Pulmonary artery endothelial cell (primary cell): ENCODE measurements around the gene SDE2. TPM values are rescaled to one million over a fixed set of nuclear protein-coding genes. Genes with fewer than 3 reads are reported as not detected.
A peak's percentile ranks its signal among the peaks of the same experiment; 100 is the strongest.
"Not testable (repeated sequence)": the region's sequence is repeated elsewhere in the genome, so short reads cannot be mapped to it uniquely, and the experiment has no call there.

ENCODE experiments used
- DNase-seq: peaks from one replicate; pipeline ENCODE4 v3.0.0-alpha.2; 2011; ENCODE audit warnings: low read depth, low spot score
- total RNA-seq: library from RNA; depleted of rRNA; stranded (reverse); fragments of >200 nt; gene quantifications from 2 replicates; pipeline ENCODE4 v1.2.3, GENCODE V29; 2014

SDE2 gene
- total RNA-seq, 1 donor from 2014 or later = 27.7 TPM

DNA sequence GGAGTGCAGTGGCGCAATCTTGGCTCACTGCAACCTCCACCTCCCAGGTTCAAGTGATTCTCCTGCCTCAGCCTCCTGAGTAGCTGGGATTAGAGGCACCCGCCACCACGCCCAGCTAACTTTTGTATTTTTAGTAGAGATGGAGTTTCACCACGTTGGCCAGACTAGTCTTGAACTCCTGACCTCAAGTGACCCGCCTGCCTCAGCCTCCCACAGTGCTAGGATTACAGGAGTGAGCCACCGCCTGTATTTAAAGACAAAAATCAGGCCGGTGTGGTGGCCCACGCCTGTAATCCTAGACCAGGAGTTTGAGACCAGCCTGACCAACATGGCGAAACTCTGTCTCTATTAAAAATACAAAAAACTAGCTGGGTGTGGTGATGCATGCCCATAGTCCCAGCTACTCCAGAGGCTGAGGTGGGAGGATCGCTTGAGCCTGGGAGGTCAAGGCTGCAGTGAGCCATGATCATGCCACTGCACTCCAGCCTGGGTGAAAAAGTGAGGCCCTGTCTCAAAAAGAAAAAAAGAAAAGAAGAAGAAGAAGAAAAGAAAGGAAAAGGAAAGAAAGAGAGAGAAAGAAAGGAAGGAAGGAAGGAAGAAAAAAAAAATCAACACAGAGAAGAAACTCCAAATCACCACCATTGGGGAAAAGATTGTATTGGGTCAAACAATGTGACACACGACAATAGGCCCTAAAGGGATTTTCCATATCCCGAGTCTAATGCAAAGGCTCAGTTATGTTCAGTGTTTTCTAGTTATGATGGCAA lies 8.2 kb upstream of the SDE2 start:
- not testable (repeated sequence) for DNase-seq

DNA sequence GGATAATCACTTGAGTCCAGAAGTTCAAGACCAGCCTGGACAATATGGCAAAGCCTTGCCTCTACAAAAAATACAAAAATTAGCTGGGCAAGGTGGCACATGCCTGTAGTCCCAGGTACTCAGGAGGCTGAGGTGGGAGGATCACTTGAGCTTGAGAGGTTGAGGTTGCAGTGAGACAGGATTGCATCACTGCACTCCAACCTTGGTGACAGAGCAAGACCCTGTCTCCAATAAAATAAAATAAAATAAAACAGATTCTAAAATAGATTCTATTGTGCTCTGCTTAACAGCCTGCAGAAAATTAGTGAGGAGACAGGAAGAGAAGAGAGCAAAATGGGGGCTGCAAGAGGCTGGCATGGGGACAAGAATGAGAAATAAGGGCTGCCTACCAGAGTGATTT lies 7.5 kb upstream of the SDE2 start:
- no peak for DNase-seq

DNA sequence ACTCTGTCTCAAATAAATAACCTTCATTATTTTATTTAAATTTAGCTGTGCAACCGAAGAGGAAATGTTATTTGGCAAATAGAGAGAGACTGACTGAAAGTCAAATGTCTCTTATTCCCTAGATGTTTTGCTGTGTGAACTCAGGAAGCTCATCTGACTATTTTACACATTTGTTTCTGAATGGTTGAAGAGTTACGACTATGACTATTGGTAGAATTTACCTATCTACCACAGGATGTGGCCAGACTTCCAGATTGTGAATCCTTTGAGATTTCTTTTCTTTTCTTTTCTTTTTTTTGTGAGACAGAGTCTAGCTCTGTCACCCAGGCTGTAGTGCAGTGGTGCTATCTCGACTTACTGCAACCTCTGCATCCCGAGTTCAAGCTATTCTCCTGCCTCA lies 5.3 kb upstream of the SDE2 start:
- no peak for DNase-seq

DNA sequence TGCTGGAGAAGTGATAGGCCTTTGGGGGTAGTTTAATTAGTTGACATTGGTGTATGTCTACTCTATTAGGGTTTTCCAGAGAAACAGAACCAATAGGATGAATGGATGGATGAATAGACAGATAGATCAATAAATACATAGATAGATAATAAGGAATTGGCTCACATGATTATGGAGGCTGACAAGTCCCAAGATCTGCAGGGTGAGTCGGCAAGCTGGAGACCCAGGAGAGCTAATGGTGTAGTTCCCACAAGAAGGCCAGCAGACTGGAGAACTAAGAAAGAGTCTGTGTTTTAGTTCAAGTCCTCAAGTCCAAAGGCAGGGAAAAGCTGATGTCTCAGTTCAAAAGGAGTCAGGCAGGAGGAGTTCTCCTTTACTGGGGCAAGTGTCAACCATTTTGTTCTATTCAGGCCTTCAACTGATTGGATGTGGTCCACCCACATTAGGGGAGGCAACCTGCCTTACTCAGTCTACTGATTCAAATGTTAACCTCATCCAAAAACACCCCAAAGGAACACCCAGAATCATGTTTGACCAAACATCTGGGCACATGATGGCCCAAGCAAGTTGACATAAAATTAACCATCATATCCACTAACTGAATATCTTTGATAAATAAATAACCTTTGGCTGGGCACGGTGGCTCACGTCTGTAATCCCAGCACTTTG lies 4.5 kb upstream of the SDE2 start:
- DNase-seq = no peak

DNA sequence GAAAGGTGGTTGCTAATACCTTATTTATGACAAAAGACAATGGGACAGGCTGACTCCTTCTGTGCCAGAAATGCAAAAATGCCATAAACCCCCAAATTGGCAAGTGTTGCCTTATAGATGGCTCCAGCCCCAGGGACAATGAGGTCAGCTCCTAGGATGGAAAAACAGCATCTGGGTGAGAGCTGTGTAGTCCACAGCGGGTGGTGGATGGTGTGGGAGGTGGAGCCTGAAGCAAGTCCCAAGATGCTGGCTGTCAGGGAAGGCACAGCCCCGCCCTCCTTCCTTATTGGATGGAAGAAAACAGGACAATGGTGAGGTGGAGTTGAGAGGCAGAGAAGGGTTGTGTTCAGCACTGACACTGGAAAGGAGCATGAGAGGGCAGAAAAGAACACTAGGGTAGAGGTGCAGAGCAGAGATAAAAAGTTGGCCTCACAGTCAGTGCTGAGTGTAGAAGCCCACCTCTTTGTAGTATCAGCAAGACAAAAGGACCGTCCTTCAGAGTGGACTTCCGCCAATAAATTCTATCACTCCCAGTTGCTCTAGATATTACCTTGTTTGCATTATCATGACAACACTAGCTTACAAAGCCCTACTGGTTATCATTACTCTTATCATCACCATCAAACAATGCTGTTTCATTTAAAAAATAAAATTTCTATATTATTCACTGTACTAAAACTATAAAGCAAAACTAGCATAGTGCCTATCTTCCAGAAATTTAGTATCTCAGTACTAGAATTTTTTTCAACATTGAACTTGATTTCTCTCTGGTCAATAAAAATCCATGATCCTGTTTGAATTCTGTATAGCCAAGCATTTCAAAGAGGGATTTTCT lies 3.7 kb upstream of the SDE2 start:
- DNase-seq = peak; percentile 55

DNA sequence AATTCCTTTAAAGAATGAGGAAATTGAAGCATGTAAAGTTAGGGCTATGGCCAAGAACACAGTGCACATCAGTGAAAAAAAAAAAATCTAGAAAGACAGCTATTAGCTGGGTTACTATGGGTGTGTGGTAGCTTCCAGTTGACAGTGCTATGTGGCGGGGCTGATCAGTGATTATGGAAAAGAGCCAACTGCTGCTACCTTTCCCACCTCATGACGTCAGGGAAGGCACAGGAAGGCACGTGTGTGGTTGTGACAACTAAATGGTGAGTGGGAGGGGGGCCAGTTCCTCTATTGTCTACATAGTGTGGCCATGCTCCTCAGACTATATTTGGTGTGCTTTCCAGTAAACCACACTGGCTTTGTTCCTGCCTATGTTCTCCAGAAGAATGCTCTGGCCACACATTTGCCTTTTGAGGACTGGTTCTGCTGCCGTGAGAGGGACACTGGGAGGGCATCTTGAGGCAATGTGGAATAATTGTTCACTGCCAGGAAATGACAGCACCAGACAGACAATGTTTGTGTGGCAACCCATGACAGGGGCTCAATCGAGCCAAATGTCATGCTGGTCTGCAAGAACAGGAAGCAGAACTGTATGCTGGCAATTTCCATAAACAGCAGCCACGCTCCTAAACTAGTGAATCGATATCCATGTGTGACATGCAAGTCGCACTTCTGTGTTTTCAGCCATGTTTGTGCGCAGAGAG lies 3.0 kb upstream of the SDE2 start:
- DNase-seq = peak; percentile 90

DNA sequence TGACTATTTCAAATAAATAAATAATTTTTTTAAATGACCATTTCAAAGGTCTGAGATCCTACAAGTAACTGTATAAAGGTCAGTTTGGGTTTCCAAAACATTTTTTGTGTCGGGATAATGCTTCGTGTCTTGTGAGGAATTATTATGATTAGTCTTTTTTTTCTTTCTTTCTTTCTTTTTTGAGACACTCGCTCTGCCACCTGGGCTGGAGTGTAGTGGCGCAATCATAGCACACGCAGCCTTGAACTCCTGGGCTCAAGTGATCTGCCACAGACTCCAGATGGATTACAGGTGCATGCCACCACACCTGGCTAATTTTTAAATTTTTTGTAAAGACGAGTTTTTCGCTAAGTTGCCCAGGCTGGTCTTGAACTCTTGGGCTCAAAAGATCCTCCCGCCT lies 1.9 kb upstream of the SDE2 start:
- no peak for DNase-seq

DNA sequence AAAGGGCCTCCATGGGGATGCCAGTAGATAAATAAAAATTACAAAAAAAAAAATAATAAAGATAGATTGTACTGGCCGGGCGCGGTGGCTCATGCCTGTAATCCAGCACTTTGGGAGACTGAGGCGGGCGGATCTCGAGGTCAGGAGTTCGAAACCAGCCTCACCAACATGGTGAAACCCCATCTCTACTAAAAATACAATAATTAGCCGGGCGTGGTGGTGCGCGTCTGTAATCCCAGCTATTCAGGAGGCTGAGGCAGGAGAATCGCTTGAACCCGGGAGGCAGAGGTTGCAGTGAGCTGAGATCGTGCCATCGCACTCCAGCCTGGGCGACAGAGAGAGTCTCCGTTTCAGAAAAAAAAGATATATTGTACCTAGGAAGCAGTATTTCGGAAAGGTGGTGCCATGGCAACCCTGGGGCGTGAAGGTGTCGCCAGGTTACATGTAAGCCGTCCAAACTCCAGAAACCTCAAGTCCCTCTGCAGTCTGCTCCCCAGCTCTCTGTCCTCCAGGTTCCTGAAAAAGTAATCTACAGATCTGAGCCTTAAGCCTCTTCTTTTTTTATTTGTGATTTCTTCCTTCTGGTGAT lies 1.4 kb upstream of the SDE2 start:
- DNase-seq = not testable (repeated sequence)

DNA sequence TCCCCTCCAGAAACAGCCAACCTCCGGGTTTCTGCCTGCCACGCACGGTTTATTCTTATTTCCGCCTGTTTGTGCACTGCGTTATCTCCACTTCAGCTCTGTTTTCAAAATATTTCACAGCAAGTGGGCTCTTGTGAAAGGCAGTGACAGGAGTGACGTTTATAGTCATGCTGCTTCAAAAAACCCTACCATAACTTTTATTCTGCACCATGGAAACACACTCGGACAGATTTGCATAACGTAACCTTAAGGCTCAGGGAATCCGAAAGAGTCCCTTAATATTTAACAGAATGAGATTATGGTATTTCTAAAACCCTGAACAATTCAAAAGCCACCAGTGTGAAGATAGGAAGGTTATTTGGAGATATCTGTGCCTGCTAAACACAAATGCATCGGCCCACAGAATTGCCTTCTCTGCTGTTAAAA lies 782 bp upstream of the SDE2 start:
- no peak for DNase-seq

DNA sequence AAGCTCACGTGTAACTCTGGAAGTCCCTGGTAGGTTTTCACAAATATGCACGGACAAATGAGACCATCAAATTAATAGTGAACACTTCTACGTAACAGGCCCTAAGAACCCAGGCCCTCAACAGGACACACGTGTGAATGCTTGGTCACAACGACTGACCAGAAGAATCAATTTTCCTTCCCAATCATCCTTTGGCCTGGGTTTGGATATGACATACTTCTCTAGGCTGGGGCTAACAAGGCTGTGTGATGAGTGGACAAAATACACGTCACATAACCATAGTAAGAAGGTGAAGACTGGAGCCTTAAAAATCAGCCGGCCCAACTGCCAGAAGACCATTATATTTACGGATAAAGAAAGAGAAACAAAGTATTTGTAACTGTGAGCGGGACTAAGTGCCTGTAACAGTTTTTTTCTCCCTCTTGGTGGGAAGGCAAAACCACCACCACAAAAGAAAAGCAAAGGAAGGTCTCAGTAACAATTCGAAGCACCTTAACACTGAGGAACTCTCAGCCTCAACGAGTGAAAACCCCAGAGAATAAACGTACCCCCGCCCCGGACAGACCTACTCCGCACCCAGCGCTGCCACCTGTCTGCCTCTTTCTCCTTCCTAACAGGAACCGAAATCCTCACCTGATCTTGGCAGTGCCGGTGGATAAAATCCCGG lies 450 bp downstream of the SDE2 start:
- DNase-seq = no peak

DNA sequence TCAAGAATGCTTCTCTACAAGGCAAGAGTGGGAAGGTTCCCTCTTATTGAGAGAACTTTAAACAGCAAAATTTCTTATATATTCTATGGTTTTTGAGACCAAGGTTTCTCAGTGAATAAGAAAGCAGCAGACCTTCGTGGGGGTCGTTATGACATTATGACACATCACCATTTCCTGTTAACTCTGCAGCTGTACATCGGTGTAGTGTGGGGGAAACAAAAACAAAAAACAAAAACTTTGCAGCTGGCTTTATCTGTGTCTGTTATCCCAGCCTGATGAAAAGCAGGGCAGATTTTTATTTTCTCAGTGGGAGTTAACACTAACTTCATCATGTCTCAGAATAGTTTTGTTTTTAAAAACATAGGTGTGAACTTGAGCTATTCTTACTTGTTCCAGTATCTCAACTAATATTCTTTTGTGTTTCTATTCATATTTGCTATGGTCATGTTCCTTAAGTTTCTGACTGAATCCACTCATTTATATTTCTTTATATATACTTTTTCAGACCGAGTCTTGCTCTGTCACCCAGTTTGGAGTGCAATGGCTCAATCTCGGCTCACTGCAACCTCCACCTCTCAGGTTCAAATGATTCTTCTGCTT lies 2.1 kb downstream of the SDE2 start:
- no peak for DNase-seq

DNA sequence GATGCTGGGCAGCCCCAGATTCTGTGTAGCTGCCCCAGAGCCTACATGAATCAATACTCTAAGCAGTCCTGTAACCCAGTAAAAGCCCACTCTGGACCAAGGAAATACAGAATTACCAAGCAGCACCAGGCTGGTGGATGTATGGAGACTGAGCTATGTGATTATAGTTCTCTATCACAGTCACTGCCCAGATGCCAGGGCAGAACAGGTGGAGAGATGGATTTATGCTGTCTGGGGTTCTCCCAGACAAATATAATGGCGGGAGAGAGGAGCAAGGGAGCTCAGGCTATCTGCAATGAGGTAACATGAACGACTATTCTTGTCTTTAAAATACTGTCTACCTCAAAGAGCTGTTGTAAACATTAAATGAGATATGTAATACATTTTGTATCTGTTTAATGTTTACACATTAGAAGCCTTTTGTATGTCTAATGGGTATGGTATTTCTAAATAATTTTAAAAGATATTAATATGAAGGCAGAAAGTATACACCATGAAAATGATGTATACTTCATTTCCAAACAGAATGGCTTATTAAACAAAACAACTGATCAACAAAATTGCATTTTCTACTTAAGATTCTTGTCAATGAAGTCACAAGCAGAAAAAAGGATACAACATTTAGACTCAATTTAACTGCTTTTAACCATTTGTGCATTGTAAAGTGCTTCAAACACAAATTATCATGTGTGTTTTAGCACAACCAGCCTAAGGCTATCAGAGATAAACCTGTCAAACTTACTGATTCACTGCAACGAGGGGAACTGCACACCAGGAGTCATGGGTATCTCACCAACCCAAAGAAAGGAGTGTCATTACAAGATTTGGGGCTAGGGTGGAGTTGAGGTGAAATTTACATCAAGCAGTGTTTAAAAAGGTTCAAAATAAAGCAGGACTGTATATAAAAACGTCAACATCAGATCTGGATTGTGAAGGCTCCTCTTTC lies 3.0 kb downstream of the SDE2 start:
- DNase-seq = no peak

DNA sequence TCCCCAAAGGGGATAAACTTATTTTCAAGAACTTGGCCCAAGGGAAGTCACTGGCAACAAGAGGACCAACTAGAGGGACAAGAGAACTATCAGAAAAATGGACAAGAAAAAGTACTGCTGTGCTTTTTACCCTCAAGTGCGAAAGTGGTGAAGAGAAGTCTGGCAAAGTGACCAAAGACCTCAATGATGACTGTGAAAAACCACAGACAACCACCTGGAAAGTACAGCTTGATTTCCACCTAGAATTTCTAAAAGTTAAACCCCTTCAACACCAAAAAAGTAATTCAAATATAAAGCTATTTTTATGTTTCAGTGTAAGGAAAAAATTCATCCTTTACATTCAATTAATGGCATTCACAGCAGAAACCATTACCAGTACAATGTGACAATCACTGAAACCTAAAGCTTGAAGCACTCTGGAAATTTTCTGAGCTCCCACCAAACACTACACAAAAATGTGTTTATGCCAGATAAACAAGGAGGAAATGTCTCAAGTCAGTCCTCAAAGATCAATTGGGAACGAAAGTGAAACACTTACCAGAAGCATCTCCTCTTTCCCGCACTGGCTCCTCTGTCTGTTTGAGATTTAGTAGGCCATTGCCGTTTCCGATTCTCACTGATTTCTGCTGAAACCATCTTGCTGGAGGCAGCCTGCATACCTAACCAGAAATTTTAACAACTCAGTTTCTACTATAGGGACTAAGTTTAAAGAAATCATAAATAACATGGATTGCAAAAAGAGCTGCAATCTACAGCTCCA lies 8.3 kb downstream of the SDE2 start:
- no peak for DNase-seq

DNA sequence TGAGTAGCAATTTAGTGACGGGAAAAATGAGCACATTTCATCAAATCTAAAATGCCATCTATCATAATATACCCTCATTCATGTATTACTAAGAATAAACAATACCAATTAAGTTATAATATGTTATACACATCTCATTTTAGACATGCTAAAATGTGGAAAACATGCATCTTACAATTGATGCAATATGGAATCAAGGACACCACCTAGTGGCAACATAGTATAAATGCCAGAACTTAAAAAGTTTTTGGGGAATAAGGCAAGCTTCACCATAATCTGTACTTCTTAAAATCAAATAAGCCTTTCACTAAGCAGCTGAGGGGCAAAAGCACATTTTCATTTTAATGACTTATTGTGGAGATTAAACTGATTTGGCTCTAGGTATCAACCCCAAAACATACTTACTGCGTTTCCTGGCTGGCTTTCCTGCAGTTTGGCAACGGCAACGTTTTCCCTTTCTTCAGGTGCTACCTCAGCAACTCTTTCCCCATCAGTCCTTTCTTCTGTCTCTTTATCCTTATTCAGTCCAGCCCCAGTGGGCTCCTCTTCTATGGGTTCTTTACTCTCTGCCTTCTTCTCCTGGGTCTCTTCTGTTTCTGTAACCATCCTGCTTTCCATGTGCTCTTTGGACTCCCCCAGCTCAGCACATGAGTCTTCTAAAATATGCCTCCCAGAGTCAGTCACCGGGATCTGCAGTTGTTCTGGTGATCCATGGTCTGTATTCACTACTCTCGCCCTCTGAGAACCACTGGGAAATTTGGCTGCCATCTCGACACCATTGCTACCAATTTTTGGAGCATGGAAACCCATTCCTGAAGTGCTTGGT lies 11.4 kb downstream of the SDE2 start:
- no peak for DNase-seq

DNA sequence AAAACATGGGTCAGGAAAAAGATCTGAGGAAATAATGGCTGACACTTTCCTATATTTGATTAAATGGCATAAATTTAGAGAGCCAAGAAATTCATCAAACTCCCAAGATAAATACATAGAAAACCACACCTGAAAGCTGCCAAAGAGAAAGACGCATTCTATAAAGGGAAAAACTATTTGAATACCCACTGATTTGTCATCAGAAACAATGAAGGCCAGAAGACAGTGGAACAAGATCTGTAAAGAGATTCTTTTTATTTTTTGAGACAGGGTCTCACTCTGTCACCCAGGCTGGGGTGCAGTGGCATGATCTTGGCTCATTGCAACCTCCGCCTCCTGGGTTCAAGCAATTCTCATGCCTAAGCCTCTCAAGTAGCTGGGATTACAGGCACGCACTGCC lies 17.4 kb downstream of the SDE2 start:
- DNase-seq = no peak

DNA sequence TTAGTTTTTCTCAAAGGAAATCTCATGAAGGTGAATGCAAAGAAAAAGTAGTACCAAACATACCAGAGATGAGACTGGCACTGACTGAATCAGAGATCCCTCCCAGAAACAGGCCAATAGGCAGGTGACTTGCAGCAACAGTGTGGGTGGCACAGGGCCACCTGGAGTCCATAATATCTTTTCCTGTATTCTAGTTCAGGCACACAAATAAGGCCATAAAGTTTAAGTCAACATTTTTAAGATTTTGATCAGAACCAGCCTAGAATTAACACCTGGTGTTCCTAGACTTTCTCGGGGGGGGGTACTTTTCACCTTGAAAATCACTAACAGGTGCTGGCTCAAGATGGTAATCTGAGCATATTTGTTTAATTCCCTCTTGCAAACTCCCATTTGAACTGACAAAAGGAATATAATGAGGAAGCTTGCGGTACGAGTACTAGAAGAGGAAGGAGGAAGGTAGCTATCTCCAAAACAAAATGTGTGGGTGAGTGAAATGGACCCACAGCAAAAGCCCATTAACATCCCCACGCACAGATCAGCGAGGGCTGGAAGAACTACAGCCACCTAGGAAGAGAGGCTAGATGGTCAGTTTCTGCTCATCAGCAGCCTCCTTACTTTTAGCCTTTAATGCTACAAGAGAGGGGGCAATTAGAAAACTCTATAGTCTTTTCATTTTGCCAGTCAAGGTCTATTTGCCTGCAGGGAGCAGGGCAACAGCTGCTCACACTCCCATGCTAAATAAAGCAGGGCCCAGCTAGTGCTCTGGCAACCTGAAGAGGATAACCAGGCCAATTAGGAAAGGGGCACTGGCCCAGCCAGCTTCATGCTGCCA lies 18.9 kb downstream of the SDE2 start:
- DNase-seq = no peak

DNA sequence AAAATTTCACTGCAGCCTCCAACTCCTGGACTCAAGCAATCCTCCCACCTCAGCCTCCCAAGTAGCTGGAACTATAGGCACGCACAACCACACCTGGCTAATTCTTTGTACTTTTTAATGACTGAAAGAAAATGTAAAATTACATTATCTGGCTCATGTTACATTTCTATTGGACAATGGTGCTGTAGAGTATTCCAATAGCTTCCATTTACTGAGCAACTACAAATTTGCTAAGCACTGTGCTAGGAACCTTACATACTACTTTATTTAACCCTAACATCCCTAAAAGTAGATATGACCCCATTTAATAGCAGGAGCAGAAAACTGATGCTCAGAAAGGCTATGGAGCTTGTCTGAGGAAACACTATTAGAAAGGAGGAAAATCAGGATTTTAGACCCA lies 19.7 kb downstream of the SDE2 start:
- no peak for DNase-seq
